KMS-11 (cell line): ENCODE measurements around the gene SLC6A18.

ENCODE experiments used
- H2AFZ ChIP-seq: fragments of 200-600 bp; sonication (generic); 2 replicates; pipeline ENCODE4 v1.6.1; 2016; ENCODE audit warnings: antibody characterized with exemption, mixed run types, low read depth
- H3K27ac ChIP-seq: fragments of 200-600 bp; sonication (generic); 2 replicates; pipeline ENCODE4 v1.6.1; 2016; ENCODE audit warnings: mild to moderate bottlenecking, mixed run types
- H3K27me3 ChIP-seq: fragments of 200-600 bp; sonication (generic); 2 replicates; pipeline ENCODE4 v1.6.1; 2017; ENCODE audit warnings: mild to moderate bottlenecking, low read depth, mixed run types, moderate library complexity; ENCODE audit not compliant: insufficient read depth
- H3K36me3 ChIP-seq: fragments of 200-600 bp; sonication (generic); 2 replicates; pipeline ENCODE4 v1.6.1; 2017; ENCODE audit warnings: mild to moderate bottlenecking, mixed run types; ENCODE audit not compliant: insufficient read depth
- H3K4me1 ChIP-seq: fragments of 200-600 bp; sonication (generic); 2 replicates; pipeline ENCODE4 v1.6.1; 2016; ENCODE audit warnings: mild to moderate bottlenecking, low read depth, mixed run types; ENCODE audit not compliant: poor library complexity, severe bottlenecking
- H3K4me2 ChIP-seq: fragments of 200-600 bp; sonication (generic); 2 replicates; pipeline ENCODE4 v1.7.0; 2016; ENCODE audit warnings: mild to moderate bottlenecking, mixed run types
- H3K4me3 ChIP-seq: fragments of 200-600 bp; sonication (generic); IDR thresholded peaks from 2 replicates; pipeline ENCODE4 v1.6.1; 2017; ENCODE audit warnings: low read depth, low read length, mixed read lengths; ENCODE audit not compliant: insufficient read depth
- H3K79me2 ChIP-seq: fragments of 200-600 bp; sonication (generic); 2 replicates; pipeline ENCODE4 v1.6.1; 2016; ENCODE audit warnings: low read depth, mixed run types; ENCODE audit not compliant: insufficient read depth
- H3K9ac ChIP-seq: fragments of 200-600 bp; sonication (generic); 2 replicates; pipeline ENCODE4 v1.6.1; 2016; ENCODE audit warnings: mild to moderate bottlenecking, mixed run types
- H4K20me1 ChIP-seq: fragments of 200-600 bp; sonication (generic); 2 replicates; pipeline ENCODE4 v1.6.1; 2016; ENCODE audit warnings: mild to moderate bottlenecking, mixed run types; ENCODE audit not compliant: insufficient read depth
- CTCF ChIP-seq: fragments of 200-600 bp; sonication (generic); conservative IDR thresholded peaks from 2 replicates; pipeline ENCODE4 v1.6.1; 2017; ENCODE audit warnings: low read depth, mild to moderate bottlenecking, antibody characterized with exemption, low read length, moderate library complexity, mixed read lengths

The SLC6A18 gene

GRCh38 chr5:1235379-1235778 is 10.2 kb downstream of the SLC6A18 start:
- no peaks in the 10 kb centered on the region for H4K20me1 ChIP-seq
- H3K4me1 ChIP-seq, result no peaks in the 10 kb centered on the region
- no peak overlapping the region for H3K27ac ChIP-seq
- TF ChIP-seq CTCF, result no peak
- H3K4me2 ChIP-seq, result no peak overlapping the region
- no peak overlapping the region for H3K9ac ChIP-seq
- H3K36me3 ChIP-seq, result no peaks in the 10 kb centered on the region
- H3K79me2 ChIP-seq, result no peaks in the 10 kb centered on the region
- H2AFZ ChIP-seq, result no peak overlapping the region
- no peaks in the 10 kb centered on the region for H3K27me3 ChIP-seq
- no peak overlapping the region for H3K4me3 ChIP-seq

GRCh38 chr5:1235838-1236237 is 10.7 kb downstream of the SLC6A18 start:
- no peak overlapping the region for H3K9ac ChIP-seq
- no peak overlapping the region for H3K27ac ChIP-seq
- H3K36me3 ChIP-seq, result no peaks in the 10 kb centered on the region
- no peak overlapping the region for H2AFZ ChIP-seq
- H3K79me2 ChIP-seq, result no peaks in the 10 kb centered on the region
- no peak for TF ChIP-seq CTCF
- no peaks in the 10 kb centered on the region for H3K4me1 ChIP-seq
- no peak overlapping the region for H3K4me3 ChIP-seq
- H3K4me2 ChIP-seq, result no peak overlapping the region
- no peaks in the 10 kb centered on the region for H3K27me3 ChIP-seq
- H4K20me1 ChIP-seq, result no peaks in the 10 kb centered on the region

GRCh38 chr5:1239505-1240251 is 14.5 kb downstream of the SLC6A18 start:
- TF ChIP-seq CTCF, result no peak
- Histone ChIP-seq H3K9ac (no peak overlapping the region), H3K27me3 (peaks cover 1% of the 10 kb centered on the region; the same call in 1 of the 2 replicates), H3K36me3 (no peaks in the 10 kb centered on the region), H3K27ac (no peak overlapping the region), H3K4me1 (no peaks in the 10 kb centered on the region), H3K79me2 (no peaks in the 10 kb centered on the region), H2AFZ (no peak overlapping the region), H3K4me3 (no peak overlapping the region), H4K20me1 (no peaks in the 10 kb centered on the region), H3K4me2 (no peak overlapping the region)

GRCh38 chr5:1240496-1241260 is 15.5 kb downstream of the SLC6A18 start:
- no peaks in the 10 kb centered on the region for H3K36me3 ChIP-seq
- TF ChIP-seq CTCF, result no peak
- H3K27me3 ChIP-seq, result peaks cover 3% of the 10 kb centered on the region; the same call in 1 of the 2 replicates
- H3K79me2 ChIP-seq, result no peaks in the 10 kb centered on the region
- H3K4me3 ChIP-seq, result no peak overlapping the region
- H4K20me1 ChIP-seq, result no peaks in the 10 kb centered on the region
- no peak overlapping the region for H3K4me2 ChIP-seq
- no peaks in the 10 kb centered on the region for H3K4me1 ChIP-seq
- no peak overlapping the region for H3K27ac ChIP-seq
- no peak overlapping the region for H3K9ac ChIP-seq
- H2AFZ ChIP-seq, result no peak overlapping the region
